Middle frontal gyrus (tissue), 1 donor: Measurements from ENCODE around the gene FOXA1.
"Not testable (repeated sequence)": the region's sequence is repeated elsewhere in the genome, so short reads cannot be mapped to it uniquely, and the experiment has no call there.

Experiments
- DNase-seq: peaks from one replicate; pipeline ENCODE4 v3.0.0-alpha.2; 2015; ENCODE audit warnings: low spot score; ENCODE audit errors: extremely low spot score

The FOXA1 gene

DNA sequence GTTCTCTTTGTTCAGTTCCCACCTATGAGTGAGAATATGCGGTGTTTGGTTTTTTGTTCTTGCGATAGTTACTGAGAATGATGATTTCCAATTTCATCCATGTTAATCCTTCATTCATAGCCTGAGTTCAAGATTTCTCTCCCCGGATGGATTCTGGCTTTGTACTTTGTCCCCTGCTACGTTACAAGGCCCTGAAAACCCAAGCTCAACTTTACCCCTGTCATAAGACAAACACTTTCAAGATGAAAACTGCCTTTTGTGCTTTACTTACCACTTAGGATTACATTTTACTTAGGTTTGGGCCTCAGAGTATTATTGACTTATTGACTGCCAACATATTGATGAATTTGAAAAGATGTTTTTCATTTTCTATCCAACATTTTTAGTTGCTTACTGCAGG is 36.3 kb downstream of the FOXA1 start:
- no peak for DNase-seq

- not testable (repeated sequence) for DNase-seq
These were observed 39.5 kb downstream of the FOXA1 start for GRCh38 chr14:37555596-37555995.

GRCh38 chr14:37553935-37554550 is 41.0 kb downstream of the FOXA1 start:
- no peak for DNase-seq

DNA sequence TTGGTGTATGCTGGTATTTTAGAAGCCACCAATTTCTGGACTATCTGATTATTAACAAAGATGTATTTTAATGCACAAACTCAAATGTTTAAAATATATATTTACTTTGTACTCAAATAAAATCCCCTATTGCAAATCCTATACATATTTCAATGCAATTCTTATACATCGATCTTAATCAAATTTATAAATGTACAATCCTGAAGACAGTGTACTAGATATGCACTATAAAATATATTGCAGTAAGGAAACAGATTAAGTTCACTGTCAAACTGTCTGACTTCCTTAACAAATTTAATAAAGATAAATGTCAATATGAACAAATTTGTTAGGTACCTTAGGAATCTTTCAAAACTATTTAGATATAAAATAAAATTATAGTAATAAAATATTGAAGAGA is 43.9 kb downstream of the FOXA1 start:
- DNase-seq = no peak

DNA sequence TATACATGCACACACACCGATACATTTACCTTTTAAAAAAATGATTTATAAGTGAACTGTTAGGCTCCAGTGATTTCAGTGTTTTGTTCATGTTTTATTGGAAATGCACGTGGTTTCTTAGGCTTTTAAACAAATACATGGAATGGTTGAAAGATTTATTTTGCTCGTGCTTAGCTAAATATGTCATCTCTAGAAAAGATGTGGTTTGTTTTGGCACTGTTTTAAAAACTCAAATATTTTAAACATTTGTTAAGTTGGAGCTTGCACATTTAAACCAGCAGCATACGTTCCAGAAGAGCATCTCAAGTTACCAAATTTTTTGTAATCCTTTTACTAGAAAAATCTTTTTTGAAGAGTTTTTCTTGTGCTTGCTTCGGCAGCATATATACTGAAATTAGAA is 44.5 kb downstream of the FOXA1 start:
- no peak for DNase-seq

- DNase-seq = no peak
These were observed 48.2 kb downstream of the FOXA1 start for GRCh38 chr14:37546621-37547447.

DNA sequence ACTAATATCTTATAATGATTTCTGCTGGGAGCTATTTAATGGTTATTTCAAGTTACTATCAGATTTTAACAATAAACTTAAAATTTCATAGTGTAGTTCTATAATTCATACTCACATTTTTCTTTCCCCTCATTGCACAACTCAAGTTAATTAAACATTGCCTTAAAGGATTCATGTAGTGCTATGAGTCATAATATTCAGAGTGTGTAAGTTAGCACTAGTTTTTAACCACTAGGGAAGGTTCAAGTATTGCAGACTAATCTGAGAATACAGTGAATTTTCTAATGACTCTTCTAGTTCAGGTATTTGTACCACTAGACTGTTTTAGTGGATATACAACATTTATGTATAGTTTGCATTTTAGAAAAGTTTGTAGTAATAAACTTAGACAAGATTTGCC is 49.9 kb downstream of the FOXA1 start:
- DNase-seq = no peak

GRCh38 chr14:37544407-37544806 is 50.6 kb downstream of the FOXA1 start:
- no peak for DNase-seq

DNA sequence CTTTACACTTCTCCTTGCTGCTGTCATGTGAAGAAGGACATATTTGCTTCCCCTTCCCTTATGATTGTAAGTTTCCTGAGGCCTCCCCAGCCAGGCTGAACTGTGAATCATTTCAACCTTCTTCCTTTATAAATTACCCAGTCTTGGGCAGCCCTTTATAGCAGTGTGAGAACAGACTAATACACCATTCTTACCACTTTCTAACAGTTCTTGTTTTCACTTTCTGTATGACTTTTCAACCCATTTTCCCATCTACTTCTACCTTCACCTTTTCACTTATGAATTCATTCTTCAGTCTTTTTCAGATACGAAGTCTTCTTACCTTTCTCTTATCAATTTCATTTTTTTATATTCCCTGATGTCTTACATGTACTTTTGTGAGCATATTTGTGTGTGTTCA is 55.1 kb downstream of the FOXA1 start:
- DNase-seq = no peak
